Progenitor cell of endocrine pancreas (in vitro differentiated cells): Measurements from ENCODE around the gene NIM1K. TPM values are rescaled to one million over a fixed set of nuclear protein-coding genes. Genes with fewer than 3 reads are reported as not detected.

Experiments
- DNase-seq: peaks from one replicate; pipeline ENCODE4 v3.0.0; 2021; ENCODE audit warnings: low spot score; ENCODE audit not compliant: unreplicated experiment
- H3K27ac Mint-ChIP-seq: 2 replicates; pipeline ENCODE4 v1.8.0; 2021; ENCODE audit warnings: mild to moderate bottlenecking, moderate library complexity, mixed read lengths
- H3K27me3 Mint-ChIP-seq: 2 replicates; pipeline ENCODE4 v1.8.0; 2021; ENCODE audit warnings: mixed read lengths
- H3K36me3 Mint-ChIP-seq: 2 replicates; pipeline ENCODE4 v1.8.0; 2022; ENCODE audit warnings: mixed read lengths; ENCODE audit not compliant: insufficient read depth
- H3K4me1 Mint-ChIP-seq: 2 replicates; pipeline ENCODE4 v1.8.0; 2021; ENCODE audit warnings: low read depth, mixed read lengths
- H3K4me3 Mint-ChIP-seq: 2 replicates; pipeline ENCODE4 v1.8.0; 2021; ENCODE audit warnings: low read depth, mild to moderate bottlenecking, moderate library complexity, mixed read lengths
- H3K9me3 Mint-ChIP-seq: 2 replicates; pipeline ENCODE4 v1.8.0; 2021; ENCODE audit warnings: low read depth, mixed read lengths
- CTCF ChIP-seq: fragments of 200-600 bp; sonication (generic); IDR thresholded peaks from one replicate; pipeline ENCODE4 v1.5.0; 2021; ENCODE audit warnings: antibody characterized with exemption, mild to moderate bottlenecking; ENCODE audit not compliant: unreplicated experiment
- total RNA-seq: library from RNA; stranded (reverse); gene quantifications from 2 replicates; pipeline ENCODE4 v1.2.1, GENCODE V29; 2021

The NIM1K gene
- total RNA-seq, 1 donor from 2014 or later = 0.19 TPM

GRCh38 chr5:43221502-43221901 is 29.5 kb downstream of the NIM1K start:
- no peak for DNase-seq
- Mint-ChIP-seq H3K4me3 (no peak overlapping the region), H3K36me3 (no peaks in the 10 kb centered on the region), H3K9me3 (no peaks in the 10 kb centered on the region), H3K27ac (no peak overlapping the region), H3K27me3 (no peaks in the 10 kb centered on the region), H3K4me1 (no peaks in the 10 kb centered on the region)
- no peak for TF ChIP-seq CTCF

GRCh38 chr5:43225649-43226245 is 33.7 kb downstream of the NIM1K start:
- TF ChIP-seq CTCF = no peak
- H3K9me3 Mint-ChIP-seq = no peaks in the 10 kb centered on the region
- no peaks in the 10 kb centered on the region for H3K27me3 Mint-ChIP-seq
- H3K4me1 Mint-ChIP-seq = no peaks in the 10 kb centered on the region
- H3K27ac Mint-ChIP-seq = no peak overlapping the region
- H3K36me3 Mint-ChIP-seq = no peaks in the 10 kb centered on the region
- H3K4me3 Mint-ChIP-seq = no peak overlapping the region
- no peak for DNase-seq

- Mint-ChIP-seq H3K27me3 (no peaks in the 10 kb centered on the region), H3K27ac (no peak overlapping the region), H3K9me3 (no peaks in the 10 kb centered on the region), H3K36me3 (no peaks in the 10 kb centered on the region), H3K4me3 (no peak overlapping the region), H3K4me1 (no peaks in the 10 kb centered on the region)
- no peak for DNase-seq
- peak; percentile 57 for TF ChIP-seq CTCF
These were observed 35.6 kb downstream of the NIM1K start for GRCh38 chr5:43227655-43228054.

- DNase-seq = no peak
- Mint-ChIP-seq H3K4me3 (no peak overlapping the region), H3K36me3 (no peaks in the 10 kb centered on the region), H3K9me3 (no peaks in the 10 kb centered on the region), H3K27me3 (no peaks in the 10 kb centered on the region), H3K27ac (no peak overlapping the region), H3K4me1 (no peaks in the 10 kb centered on the region)
- TF ChIP-seq CTCF = no peak
These were observed 38.7 kb downstream of the NIM1K start for GRCh38 chr5:43230707-43231106.

GRCh38 chr5:43231977-43232376 is 40.0 kb downstream of the NIM1K start:
- no peaks in the 10 kb centered on the region for H3K27me3 Mint-ChIP-seq
- no peaks in the 10 kb centered on the region for H3K36me3 Mint-ChIP-seq
- H3K9me3 Mint-ChIP-seq = no peaks in the 10 kb centered on the region
- H3K4me3 Mint-ChIP-seq = no peak overlapping the region
- H3K27ac Mint-ChIP-seq = no peak overlapping the region
- TF ChIP-seq CTCF = no peak
- no peak for DNase-seq
- H3K4me1 Mint-ChIP-seq = no peaks in the 10 kb centered on the region
